Esophagus squamous epithelium (tissue), 5 donors: Measurements from ENCODE around the gene BTN3A1. TPM values are rescaled to one million over a fixed set of nuclear protein-coding genes. Genes with fewer than 3 reads are reported as not detected.
"Not testable (repeated sequence)": the region's sequence is repeated elsewhere in the genome, so short reads cannot be mapped to it uniquely, and the experiment has no call there.

ENCODE experiments used
- DNase-seq: peaks from one replicate; lab custom pipeline; 2025; lab: John Stamatoyannopoulos, UW
- H3K27ac ChIP-seq, 4 donors: fragments of 200-600 bp; sonication (generic); one replicate each; pipeline ENCODE4 v1.5.1; 2016 to 2019; ENCODE audit warnings: mild to moderate bottlenecking in 1 of 4
- H3K27me3 ChIP-seq, 4 donors: fragments of 200-600 bp; sonication (generic); 1 replicate in 3 of 4; 2 replicates in 1 of 4; pipeline versions ENCODE4 v1.5.1 to v1.6.0; 2017 to 2021; ENCODE audit warnings: antibody characterized with exemption in 1 of 4
- H3K36me3 ChIP-seq, 3 donors: fragments of 200-600 bp; sonication (generic); one replicate each; pipeline ENCODE4 v1.5.1; 2016 to 2019
- H3K4me1 ChIP-seq, 3 donors: fragments of 200-600 bp; sonication (generic); one replicate each; pipeline ENCODE4 v1.5.1; 2017 to 2019
- H3K4me3 ChIP-seq, 4 donors: fragments of 200-600 bp; sonication (generic); 1 replicate in 3 of 4; 2 replicates in 1 of 4; pipeline ENCODE4 v1.5.1; 2016 to 2019; ENCODE audit warnings: mild to moderate bottlenecking in 2 of 4, moderate library complexity in 1 of 4
- H3K9me3 ChIP-seq, 3 donors: fragments of 200-600 bp; sonication (generic); one replicate each; pipeline ENCODE4 v1.5.1; 2016 to 2019
- CTCF ChIP-seq, 6 experiments: fragments of 450-650 bp in 4 of 6; fragments of 200-600 bp in 2 of 6; sonication (generic) in 2 of 6; IDR thresholded peaks; one replicate each; pipeline ENCODE4 v1.5.1; 2016 to 2019; ENCODE audit warnings: antibody characterized with exemption in 6 of 6, mild to moderate bottlenecking in 4 of 6, moderate library complexity in 4 of 6
- POLR2A ChIP-seq, 4 donors: fragments of 450-650 bp; IDR thresholded peaks; one replicate each; pipeline ENCODE4 v1.6.1; 2017; ENCODE audit warnings: antibody characterized with exemption in 4 of 4, mild to moderate bottlenecking in 4 of 4, moderate library complexity in 3 of 4
- WGBS, 2 donors: methylation state at CpG; one replicate each; pipeline ENCODE4 v1.1.5; 2018; 5-methylcytosine and 5-hydroxymethylcytosine counted together
- intact Hi-C: fragments of 100-400 bp; cut with DNase I; formaldehyde crosslinking; loops from one replicate; pipeline ENCODE4 v1.15.0; 2022
- total RNA-seq, 4 donors: library from RNA; depleted of rRNA; stranded (reverse); fragments of >200 nt; gene quantifications; one replicate each; pipeline ENCODE4 v1.1.0, GENCODE V29; 2016
- donor health status: DM: yes; HTN: yes; CAD: no.

The BTN3A1 gene
- total RNA-seq, 4 donors from 2014 or later = 4.2 to 14.4 (median 8.0) TPM

- TF ChIP-seq CTCF (IDR thresholded peaks at IDR 0.05) (no peak), POLR2A (IDR thresholded peaks at IDR 0.05) (no peak)
- DNase-seq = no peak
- intact Hi-C loops = no loop called here
- no peaks in the 10 kb centered on the region for H3K9me3 ChIP-seq
- no peak overlapping the region for H3K27ac ChIP-seq
- WGBS, 2 donors = 56 to 75% methylated on average over 3 of the region's 3 CpGs
- H3K36me3 ChIP-seq = peaks cover 0 to 30% (median 3%) of the 10 kb centered on the region in 3 donors
- peak overlapping the region in 2 of 4 donors; percentile 58 to 83 for H3K4me3 ChIP-seq
- H3K4me1 ChIP-seq = peaks cover 0 to 40% (median 6%) of the 10 kb centered on the region in 3 donors
- no peaks in the 10 kb centered on the region for H3K27me3 ChIP-seq
Measured at GRCh38 chr6:26367114-26367513, 35.0 kb upstream of the BTN3A1 start.

GRCh38 chr6:26371813-26372212 is 30.3 kb upstream of the BTN3A1 start:
- H3K9me3 ChIP-seq, intact Hi-C loops, H3K4me3 ChIP-seq, DNase-seq, H3K27ac ChIP-seq, H3K27me3 ChIP-seq: not testable (repeated sequence)
- H3K4me1 ChIP-seq = peaks cover 0 to 16% (median 0%) of the 10 kb centered on the region in 3 donors
- WGBS, 2 donors = 72 to 80% methylated on average over 4 of the region's 4 CpGs
- peaks cover 0 to 75% (median 3%) of the 10 kb centered on the region in 3 donors for H3K36me3 ChIP-seq

- intact Hi-C loops = no loop called here
- TF ChIP-seq POLR2A (IDR thresholded peaks at IDR 0.05) (no peak), CTCF (IDR thresholded peaks at IDR 0.05) (no peak)
- H3K36me3 ChIP-seq = peaks cover 0 to 75% (median 3%) of the 10 kb centered on the region in 3 donors
- no peaks in the 10 kb centered on the region for H3K27me3 ChIP-seq
- H3K9me3 ChIP-seq = no peaks in the 10 kb centered on the region
- 81 to 90% methylated on average over 7 to 9 of the region's 12 CpGs for WGBS, 2 donors
- peaks cover 0 to 9% (median 0%) of the 10 kb centered on the region in 3 donors for H3K4me1 ChIP-seq
- no peak for DNase-seq
- no peak overlapping the region for H3K27ac ChIP-seq
- H3K4me3 ChIP-seq = no peak overlapping the region
Measured at GRCh38 chr6:26372308-26373144, 29.5 kb upstream of the BTN3A1 start.

GRCh38 chr6:26375270-26375669 is 26.8 kb upstream of the BTN3A1 start:
- intact Hi-C loops = no loop called here
- Histone ChIP-seq H3K9me3 (no peaks in the 10 kb centered on the region), H3K36me3 (peaks cover 0 to 62% (median 0%) of the 10 kb centered on the region in 3 donors), H3K4me3 (no peak overlapping the region), H3K4me1 (no peaks in the 10 kb centered on the region), H3K27ac (no peak overlapping the region), H3K27me3 (no peaks in the 10 kb centered on the region)
- DNase-seq = no peak
- 48 to 53% methylated on average over 3 of the region's 3 CpGs for WGBS, 2 donors
- TF ChIP-seq CTCF (IDR thresholded peaks at IDR 0.05) (no peak), POLR2A (IDR thresholded peaks at IDR 0.05) (no peak)

GRCh38 chr6:26377719-26378118 is 24.4 kb upstream of the BTN3A1 start:
- DNase-seq = no peak
- H3K27me3 ChIP-seq = no peaks in the 10 kb centered on the region
- WGBS, 2 donors = 71 to 88% methylated on average over 1 to 3 of the region's 3 CpGs
- intact Hi-C loops = no loop called here
- TF ChIP-seq POLR2A (IDR thresholded peaks at IDR 0.05) (no peak), CTCF (IDR thresholded peaks at IDR 0.05) (no peak)
- no peaks in the 10 kb centered on the region for H3K4me1 ChIP-seq
- H3K36me3 ChIP-seq = peaks cover 0 to 40% (median 0%) of the 10 kb centered on the region in 3 donors
- no peak overlapping the region for H3K27ac ChIP-seq
- H3K4me3 ChIP-seq = no peak overlapping the region
- H3K9me3 ChIP-seq = no peaks in the 10 kb centered on the region

GRCh38 chr6:26378143-26378542 is 23.9 kb upstream of the BTN3A1 start:
- H3K4me1 ChIP-seq, H3K27me3 ChIP-seq, H3K4me3 ChIP-seq, H3K27ac ChIP-seq, intact Hi-C loops, DNase-seq, H3K9me3 ChIP-seq: not testable (repeated sequence)
- H3K36me3 ChIP-seq = peaks cover 0 to 36% (median 0%) of the 10 kb centered on the region in 3 donors
